GM21381 (cell line): ENCODE results near the gene GRK1.
A peak's percentile ranks its signal among the peaks of the same experiment; 100 is the strongest.

Experiments used
- ATAC-seq: cut with Tn5 transposase; IDR thresholded peaks from one replicate; pipeline ENCODE4 v1.9.1; 2021; ENCODE audit warnings: mild to moderate bottlenecking, moderate library complexity; ENCODE audit not compliant: unreplicated experiment

GRK1 gene

GRCh38 chr13:113754691-113755090 is 87.7 kb downstream of the GRK1 start:
- ATAC-seq, result no peak

- ATAC-seq, result no peak
Observed at GRCh38 chr13:113756441-113757097, 89.5 kb downstream of the GRK1 start.

DNA sequence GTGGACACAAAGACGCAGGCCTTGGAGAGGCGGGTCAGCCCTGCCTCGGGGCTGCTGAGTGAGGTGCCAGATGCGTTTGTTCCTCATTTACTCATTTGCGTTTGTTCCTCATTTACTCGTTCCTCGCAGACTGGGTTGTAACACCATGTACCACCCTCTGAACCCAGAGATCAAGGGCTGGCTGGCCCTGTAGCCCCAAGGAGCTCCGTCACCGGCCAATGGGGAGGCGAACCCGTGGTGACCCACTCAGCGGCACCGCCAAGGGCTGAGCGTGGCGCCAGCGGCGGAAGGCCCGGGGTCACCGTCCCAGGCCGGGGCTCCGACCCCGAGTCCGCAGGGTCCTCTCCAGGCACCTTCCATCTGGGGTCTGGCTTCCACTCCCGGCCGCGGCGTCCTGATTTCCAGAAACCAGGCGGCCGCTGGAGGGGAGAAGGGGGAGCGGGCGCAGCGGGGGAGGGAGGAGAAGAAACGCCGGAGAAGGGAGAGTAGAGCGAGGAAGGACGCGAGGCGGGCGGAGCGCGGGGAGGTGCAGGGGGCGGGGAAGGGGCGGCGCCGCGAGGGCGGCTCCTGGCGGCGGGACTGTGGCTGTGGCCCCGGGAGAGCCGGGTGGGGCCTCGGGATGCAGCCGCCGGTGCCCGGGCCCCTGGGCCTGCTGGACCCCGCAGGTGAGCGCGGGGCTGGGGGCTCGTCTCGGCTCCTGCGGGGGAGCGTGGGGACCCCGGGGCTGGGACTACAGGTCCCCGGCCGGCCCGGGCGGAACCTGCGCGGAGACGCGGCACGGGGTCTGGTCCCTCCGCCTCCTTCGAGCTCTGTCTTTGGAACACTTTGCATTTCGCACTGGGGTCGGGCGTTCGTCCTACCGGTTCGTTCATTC is 91.9 kb downstream of the GRK1 start, which contains the start of gene TMEM255B:
TSS of gene TMEM255B (plus strand) at position 576 of the 874 bp plus-strand sequence. CDS start at position 620, 44 bp downstream.
- ATAC-seq, result peak; percentile 87

- ATAC-seq, result no peak
Observed at GRCh38 chr13:113759525-113760137, 92.6 kb downstream of the GRK1 start.

GRCh38 chr13:113761136-113761535 is 94.1 kb downstream of the GRK1 start:
- ATAC-seq, result no peak

- no peak for ATAC-seq
Observed at GRCh38 chr13:113762075-113762474, 95.1 kb downstream of the GRK1 start.

DNA sequence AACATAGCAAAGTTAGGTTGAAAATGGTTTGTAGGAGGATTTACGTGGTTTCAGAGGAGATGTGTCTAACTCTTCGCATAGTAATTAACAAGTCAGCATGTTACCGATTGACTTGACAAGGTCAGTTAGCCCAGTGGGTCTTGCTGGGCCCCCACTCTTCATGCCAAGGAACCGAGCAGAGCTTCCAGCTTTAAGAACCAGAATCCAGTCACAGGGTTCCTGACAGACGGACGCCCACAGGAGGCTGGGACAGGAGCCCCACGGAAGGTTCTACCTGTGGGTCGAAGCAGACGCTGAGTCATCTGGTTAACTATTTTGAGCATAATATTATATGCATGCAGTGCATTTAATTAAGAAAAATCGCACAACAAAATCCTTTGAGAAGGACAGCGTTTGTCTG is 95.5 kb downstream of the GRK1 start:
- ATAC-seq, result no peak

DNA sequence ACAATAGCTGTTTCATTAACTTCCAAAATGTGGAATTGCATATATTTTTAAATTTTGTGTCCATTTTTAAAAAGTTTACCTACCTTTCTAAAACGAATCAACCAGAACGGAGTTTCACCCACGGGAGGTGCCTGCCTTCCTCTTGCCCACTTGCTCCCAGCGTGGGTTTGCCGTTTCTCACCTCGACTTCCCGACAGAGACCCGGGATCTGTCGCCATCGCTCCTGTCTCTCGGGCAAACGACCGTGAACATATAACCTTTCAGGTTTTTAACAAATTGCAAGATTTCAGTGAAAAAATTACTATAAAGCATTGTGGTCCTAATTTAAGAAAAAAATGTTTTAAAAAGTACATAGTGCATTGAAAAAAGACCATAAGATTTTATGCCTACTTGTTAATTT is 96.2 kb downstream of the GRK1 start:
- no peak for ATAC-seq

- ATAC-seq, result no peak
Observed at GRCh38 chr13:113763961-113764792, 97.2 kb downstream of the GRK1 start.

DNA sequence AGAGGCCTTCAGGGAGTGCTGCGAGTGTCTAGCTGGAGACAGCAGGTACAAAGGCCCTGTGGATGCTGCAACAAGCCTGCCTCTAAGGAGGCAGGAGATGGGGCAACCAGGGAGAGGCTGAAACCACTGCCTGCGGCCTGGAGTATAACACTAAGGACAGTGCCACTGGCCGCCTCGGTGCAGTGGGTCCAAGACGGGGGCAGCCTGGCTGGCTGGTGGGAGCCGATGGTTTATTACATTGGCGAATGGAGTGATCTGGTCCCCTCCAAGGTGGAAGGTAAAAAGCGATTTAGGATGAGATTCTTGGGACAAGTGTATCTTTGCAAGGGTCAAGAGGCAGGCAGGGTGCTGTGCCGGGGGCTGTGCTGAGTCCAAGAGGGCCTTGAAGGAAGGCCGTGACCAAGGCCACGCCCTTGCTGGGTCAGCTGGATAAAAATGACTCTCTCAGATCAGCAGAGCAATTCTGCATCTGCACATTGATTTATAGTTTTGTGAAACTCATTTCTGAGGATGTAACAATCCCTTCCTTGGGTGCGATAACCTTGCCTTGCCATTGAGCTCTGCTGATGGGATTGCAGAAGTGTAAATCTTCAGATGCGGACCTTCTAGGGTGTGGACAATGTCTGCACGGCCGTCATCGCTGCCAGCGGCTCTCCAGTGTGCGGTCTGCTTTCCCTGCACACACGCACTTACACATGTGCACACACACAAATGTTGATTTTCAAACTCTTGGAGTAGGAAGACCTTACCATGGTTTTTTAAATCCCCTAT is 98.0 kb downstream of the GRK1 start:
- ATAC-seq, result no peak

DNA sequence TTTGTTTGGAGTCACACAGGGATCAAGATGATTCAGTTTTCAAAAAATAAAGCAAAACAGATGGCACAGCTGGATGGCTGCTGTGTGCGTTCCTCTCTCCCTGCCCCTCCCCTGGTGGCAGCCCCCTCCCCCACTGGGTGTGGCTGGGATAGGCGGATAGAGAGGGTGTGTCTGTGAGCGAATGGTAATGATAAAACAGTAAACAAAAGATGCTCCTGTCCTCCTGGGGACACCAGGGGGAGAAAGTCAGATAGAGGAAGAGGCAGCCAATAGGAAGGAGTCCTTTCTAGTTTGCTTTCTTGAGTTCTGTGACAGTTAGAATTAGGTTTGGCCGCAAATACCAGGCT is 98.5 kb downstream of the GRK1 start:
- ATAC-seq, result no peak

DNA sequence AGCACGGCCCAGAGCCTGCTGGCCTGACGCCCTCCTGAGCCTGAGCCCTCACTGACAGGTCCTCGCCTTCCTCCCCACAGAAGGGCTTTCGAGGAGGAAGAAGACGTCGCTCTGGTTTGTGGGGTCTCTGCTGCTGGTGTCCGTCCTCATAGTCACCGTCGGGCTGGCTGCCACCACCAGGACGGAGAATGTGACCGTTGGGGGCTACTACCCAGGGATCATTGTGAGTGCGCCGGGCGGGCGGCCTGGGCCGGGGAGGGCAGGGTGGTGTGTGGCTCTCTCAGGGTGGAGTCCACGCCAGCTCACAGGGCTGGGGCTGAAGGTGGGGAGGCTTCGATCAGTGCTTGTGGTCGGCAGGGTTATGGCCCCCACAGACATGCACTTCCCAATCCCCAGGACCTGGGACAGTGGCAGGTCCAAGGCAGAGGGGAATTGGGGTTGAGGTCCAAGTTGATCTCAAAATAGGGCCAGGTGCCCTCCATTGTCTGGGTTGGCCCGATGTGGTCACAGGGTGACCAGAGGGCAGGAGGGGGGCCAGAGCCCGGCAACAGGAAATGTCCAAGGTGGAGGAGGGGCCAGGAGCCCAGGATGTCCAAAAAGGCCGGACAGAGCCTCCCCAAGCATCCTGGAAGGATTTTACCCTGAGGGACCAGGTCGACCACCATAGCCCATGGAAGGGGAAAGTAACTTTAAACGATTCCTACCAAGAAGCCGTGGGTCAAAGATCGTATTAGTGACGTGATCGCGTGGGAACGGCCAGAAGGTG is 99.2 kb downstream of the GRK1 start:
- ATAC-seq, result no peak

DNA sequence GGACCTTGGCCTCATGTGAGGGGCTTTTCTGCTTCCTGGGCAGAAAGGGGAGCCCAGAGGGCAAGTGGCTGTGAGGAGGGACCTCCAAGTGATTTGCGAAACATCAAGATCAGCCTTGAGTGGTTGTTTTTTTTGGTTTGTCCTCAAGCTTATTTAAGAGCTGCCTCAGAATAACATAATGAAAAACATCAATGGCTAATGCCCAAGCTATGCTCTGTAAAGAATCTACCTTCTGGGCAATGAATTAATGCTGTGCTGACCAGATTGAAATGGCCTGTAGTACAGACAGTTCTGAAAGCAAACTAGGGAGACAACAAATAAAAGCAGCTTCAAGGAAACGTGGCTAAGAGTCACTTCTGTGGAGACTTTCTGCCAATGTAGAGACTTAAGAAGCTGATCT is 100.3 kb downstream of the GRK1 start:
- ATAC-seq, result no peak

DNA sequence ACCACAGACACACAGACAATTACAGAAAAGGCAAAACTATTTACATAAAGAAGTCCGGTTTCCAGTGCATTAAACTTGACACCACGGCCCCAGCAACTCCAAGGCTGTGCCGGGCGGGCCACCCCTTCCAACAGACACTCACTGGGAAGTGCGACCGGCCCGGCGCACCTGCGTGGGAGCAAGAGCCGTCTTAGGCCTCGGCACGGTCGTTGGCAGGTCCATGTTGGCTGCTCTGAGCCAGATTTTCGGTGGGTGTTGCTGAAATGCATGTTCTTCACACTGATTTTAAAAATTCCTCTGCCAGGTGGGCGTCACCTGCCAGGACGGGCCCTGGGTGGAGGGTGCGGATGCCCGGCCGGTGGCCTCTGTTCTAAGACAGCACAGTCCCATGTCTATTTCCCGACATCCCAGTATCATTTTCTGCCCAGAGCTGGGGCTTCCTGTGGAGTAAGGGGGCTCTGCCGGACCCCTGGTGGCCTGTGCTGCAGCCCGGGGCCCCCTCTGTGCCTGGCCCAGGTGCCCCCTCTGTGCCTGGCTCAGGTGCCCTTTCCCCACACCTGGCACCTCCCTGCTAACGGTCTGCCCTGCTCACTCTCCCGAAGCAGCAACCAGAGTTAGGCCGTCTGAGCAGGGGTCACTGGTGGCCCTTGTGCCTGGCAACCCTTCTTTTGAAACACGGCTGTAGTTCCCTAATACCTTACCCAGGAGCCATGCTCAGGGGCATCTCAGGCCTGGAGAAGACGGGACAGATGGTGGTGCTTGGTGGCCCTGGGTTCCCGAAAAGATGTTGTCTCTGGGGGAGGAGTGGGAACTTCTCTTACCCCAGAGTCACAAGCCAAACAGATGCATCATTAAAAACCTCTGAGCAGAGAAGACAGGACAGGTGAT is 101.2 kb downstream of the GRK1 start:
- ATAC-seq, result no peak

GRCh38 chr13:113769106-113769505 is 102.1 kb downstream of the GRK1 start:
- no peak for ATAC-seq

DNA sequence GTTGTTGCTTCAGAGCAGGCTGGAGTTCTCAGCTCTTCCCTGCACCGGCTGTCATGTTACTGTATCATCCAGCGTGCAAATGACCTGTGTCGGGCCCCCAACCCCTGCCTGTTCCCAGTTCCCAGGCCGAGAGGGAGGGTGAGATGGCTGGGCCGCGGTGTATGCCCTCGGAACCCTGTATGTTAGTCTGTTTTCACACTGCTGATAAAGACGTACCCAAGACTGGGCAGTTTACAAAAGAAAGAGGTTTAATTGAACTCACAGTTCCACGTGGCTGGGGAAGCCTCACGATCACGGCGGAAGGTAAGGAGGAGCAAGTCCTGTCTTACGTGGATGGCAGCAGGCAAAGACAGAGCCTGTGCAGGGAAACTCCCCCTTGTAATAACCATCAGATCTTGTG is 102.9 kb downstream of the GRK1 start:
- no peak for ATAC-seq

GRCh38 chr13:113770441-113770840 is 103.4 kb downstream of the GRK1 start:
- ATAC-seq, result no peak

GRCh38 chr13:113770937-113771336 is 103.9 kb downstream of the GRK1 start:
- ATAC-seq, result no peak
